ENCODE results near the gene GORASP2.

The GORASP2 gene

DNA sequence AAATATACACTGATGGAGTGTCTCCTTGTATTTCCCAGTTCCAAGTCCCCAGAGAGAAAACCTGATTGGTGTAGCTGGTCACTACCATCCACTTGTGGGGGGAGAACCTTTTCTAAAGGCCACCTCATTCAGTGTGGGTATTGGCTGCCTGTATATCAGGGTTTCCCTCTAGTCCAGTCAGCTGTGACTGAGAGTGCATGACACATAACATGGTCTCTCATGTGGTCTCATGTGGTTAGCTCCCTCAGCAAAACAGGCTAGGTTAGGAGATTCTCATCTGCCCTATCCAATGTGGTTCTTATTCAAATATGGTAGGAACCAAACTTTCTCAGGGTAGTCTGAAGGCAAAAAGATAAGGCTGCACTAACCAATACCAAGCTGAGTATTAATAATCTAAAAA, 4.1 kb upstream of the GORASP2 start:
- DNase-seq = no peak

DNA sequence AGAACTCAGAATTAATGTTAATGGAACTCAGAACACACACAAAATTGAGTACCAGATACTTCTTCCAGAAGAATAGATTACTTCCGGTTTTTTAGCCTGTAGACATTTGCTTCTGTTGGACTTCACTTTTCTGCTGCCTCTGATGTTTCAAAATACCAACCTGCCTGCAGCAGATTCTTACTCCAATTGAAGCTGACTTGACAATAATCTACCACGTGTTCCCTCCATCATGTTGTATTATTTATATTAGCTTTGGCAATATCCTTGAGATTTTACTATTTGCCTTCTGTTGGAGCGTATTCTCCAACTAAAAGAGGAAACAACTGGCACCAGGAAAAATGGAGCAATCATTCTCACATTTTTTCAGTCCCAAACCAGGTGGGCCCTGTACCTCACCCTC, 3.1 kb upstream of the GORASP2 start:
- no peak for DNase-seq

DNA sequence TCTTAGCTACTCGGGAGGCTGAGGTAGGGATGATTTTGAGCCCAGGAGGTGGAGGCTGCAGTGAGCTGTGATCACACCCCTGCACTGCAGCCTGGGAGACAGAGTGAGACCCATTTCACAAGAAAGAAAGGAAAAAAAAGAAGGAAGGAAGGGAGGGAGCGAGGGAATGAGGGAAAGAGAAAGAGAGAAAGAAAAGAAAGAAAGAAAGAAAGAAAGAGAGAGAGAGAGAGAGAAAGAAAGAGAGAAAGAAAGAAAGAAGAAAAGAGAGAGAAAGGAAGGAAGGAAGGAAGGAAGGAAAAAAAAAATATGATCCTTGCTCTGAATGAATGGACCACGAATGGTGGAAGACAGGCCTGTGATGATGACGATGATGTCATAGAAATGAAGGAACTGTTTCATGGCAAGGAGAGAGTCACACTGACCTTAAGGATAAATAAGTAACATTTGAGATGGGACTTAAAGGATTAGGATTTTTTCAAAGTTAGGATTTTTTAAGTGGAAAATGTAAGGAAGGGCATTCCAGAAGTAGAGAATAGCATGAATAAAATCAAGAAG, 2.2 kb upstream of the GORASP2 start:
- no peak for DNase-seq

DNA sequence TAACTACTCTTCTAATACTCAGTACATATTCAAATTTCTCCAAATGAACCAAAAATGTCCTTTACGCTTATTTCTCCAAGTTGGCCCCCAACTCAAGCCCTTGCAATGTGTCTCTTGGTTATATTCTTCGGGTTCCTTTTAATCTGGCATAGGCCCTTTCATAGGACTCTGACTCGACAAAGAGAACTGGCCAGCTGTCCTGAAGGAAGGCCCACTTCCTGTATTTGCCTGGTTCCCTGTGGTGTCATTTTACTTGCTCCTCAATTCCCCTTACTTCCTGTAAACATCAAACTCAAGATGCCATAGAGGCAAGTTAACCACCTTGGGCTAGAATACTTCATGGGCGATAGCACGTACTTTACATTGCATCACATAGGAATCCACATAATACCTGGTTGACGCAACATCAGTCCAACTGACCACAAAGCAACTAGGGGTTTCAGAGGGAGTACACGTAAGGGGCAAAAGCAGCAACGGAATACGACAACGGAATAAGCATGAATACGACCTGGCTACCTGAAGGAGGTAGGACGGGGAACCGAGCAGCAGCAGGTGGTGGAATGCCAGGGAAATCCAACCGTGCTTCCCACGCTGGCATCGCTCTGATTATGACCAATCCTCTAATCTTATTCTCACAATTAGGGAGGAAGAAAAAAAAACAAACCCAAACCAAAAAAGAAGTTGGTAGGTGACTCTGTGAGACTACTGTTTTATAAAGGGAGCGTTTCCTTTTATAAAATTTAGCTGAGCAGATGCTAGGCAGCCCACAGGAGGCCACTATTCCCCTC, 823 bp upstream of the GORASP2 start:
- DNase-seq = no peak

DNA sequence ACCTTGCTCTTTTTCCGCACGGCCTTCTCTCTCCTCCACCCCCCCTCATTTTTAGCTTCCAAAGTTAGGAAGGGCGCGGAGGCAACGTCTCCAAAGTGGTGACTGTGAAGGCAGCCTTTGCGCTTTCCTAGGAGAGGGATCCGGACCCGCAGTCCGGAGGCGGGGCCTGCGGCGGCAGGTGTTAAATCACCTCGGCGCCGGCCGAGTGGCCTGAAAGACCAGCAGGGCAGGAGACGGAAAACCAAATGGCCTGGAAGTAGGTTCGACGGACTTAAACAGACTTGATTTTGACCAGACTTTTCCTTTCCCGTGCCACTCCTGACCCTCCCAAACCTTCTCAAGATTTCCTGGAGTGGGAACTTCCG, 615 bp downstream of the GORASP2 start:
- no peak for DNase-seq

DNA sequence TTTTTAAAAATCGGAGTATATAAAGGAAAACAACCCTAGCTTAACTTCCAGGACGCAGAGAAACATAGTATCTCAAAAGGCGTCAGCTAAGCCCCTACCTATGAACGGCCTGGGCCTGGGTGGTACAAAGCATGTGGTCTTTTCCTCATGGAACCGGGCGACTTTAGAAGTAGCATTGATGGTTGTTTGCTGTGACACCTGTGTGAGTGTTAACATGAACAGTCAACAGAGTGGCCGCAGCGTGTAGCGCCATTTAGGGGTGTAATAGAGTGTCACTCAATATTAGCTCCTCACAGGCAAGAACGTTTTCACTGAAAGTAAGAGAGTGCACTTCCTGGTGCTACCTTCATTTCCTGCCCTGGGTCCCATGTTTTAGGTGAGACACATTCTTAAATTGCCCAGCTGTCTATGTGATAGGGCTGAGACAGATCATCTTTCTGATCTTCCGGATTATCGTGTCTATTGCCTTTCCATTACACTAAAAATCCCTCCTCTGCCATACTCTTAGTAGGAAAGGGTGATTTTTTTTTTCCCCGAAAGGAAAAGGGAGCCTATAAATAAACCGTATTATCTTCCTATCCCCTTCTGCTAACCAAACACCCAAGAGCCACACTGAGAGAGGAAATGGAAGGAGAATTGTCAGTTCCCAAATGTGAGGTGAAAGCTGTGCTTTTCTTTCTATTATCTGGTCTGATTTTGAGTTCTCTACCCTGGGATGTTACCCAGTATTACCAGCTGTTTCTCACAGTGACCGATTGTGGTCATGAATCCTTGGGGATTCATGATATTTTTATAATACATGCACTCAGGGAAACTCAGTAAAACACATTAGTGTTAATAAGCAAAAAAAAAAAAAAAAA, 1.3 kb downstream of the GORASP2 start:
- peak; percentile 74 for DNase-seq

DNA sequence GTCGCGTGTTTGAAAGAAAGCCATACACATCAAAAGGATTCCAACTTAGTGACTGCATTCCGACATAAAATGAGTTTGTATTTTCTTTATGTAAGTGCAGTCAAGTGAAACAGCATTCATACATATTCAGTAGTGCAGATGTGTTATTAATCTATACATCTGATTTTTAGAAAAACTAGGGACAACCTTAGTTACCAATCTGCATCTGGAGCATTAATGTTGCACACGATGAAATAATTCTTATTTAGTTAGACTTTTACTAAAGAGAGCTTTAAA, 1.9 kb downstream of the GORASP2 start:
- no peak for DNase-seq

DNA sequence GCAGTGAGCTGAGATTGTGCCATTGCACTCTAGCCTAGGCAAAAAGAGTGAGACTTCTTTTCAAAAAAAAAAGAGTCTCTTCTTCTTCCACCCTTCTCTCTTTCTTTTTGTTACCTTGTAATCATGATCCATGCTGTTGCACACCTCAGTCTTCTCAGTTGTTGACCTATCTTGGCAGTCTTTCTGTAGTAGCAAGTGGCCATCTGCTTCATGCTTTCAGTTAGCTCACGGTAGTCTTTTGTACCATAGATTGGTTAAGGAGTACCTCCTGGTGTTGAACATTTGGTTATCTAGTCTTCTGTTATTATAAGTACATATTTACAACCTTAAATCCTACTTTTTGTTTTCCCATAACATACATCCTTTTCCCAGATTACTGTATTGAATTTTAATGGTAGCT, 3.1 kb downstream of the GORASP2 start:
- no peak for DNase-seq

DNA sequence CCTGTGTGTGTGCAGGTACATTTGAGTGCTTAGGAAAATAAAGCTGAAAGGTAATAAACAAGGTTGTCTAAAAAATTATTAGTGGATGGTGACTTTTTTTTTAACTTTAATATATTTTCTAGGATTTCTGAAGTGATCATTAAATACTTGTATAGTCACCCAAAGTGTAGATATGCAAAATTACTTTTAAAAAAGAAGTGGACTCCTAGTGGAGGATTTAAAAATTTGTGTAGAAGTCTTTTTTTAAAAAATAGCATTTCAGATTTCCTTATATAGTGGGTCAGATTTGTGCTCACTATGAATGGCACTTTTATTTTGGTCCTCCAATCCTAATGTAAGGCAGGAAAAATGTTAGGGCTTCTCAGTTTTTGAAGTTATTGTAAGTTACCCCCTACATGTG, 3.9 kb downstream of the GORASP2 start:
- DNase-seq = no peak

DNA sequence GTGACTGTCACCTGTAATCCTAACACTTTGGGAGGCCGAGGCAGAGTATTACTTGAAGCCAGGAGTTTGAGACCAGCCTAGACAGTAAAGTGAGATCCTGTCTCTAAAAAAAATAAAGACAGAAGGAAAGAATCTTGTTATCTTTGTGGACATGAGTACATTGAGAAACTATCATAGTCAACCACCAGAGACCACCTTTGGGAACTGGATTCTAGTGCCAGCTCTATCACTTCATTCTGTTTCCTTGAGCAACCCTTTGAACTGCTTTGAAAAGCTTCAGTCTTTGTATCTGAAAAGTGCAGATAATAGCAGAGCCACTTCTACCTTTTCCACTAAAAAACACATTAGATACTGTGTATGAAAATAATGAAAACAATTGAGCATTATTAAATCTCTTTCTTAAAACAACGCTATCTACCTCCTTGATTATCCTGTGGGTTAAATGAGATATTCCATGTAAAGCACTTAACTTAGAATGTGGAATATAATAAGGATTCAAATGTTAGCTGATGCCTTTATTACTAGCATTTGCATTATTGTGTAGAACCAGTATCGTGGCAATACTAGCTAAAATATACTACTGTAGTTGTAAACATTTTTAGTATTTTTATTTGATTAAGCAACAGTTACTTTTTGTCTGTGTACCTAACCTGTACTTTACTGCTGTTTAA, 8.8 kb downstream of the GORASP2 start:
- no peak for DNase-seq

DNA sequence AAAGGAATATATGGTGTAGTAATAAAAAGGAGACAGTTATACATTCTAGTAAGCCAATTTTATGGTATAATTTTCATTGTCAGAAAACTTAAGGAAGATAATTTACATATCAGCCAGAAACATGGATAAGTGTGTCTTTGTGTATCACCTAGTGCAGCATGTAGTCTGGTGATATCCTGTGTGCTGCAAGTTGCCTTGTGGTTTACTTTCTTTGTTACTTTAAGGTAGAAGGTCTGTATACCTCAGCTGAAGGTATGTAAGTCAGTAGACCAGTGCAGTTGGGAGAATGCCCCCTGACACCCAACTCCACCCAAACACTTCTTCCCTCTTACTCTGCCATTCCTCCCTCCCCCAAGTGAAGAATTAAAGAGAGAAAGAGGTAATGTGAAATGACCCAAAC, 11.0 kb downstream of the GORASP2 start:
- DNase-seq = no peak

DNA sequence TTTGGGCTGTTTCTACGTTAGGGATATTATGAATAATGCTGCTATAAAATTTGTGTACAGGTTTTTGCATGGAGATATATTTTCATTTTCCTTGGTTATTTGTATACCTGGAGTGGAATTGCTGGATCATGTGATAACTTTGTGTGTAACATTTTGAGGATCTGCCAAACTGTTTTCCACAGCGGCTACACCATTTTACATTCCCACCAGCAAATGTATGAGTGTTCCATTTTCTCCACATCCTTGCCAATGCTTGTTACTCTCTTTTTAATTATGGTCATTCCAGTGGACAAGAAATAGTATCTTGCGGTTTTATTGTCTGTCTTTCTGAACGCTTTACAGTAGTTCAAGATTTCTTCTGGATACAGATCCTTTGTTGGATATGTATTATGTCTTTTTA, 13.6 kb downstream of the GORASP2 start:
- DNase-seq = no peak

DNA sequence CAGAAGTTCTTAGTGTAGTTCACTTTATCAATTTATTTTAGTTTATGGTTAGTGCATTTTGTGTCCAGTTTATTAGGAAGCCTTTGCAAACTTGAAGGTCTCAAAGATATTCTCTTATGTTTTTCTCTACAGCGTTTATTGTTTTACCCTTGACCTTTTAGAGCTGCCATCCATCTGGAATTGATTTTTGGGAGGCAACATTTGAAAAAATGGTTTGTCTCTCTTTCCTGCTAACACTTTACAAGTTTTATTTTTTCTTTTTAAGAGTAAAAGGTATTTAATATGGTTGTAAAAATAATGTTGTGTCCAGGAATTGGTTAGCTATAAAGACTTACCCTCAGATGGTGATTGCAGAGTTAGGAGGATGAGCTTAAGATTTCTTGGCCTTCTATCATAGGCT, 14.0 kb downstream of the GORASP2 start:
- DNase-seq = no peak

DNA sequence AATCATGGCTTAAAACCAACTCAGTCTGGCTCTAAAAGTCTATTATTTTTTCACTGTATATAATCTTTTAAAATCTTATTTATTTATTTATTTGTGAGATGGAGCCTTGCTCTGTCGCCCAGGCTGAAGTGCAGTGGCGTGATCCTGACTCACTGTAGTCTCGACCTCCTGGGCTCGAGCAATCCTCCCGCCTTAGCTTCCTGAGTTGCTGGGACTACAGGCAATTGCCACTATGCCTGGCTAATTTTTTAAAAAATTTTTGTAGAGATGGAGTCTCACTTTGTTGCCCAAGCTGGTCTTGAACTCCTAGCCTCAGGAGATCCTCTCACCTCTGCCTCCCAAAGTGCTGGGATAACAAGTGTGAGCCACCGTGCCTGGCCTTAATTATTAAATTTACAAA, 14.5 kb downstream of the GORASP2 start:
- no peak for DNase-seq

DNA sequence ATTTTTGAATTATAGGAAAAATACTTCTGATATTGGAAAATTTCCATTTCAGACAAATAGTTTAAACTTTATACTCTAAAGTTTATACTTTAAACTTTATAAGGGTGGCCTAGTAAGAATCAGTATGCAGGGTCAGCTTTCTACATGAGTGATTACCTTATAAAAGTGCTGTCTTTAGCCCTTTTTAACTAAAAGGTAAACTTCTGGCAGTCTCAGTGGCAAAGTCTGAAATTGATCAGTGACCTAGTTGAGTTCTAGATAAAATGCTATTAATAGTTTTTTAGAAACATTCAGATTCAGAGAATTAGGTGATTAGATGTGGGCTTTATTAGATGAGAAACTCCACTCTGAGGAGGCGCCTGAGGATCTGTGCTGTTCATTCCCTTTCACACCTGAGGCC, 15.5 kb downstream of the GORASP2 start:
- DNase-seq = no peak

DNA sequence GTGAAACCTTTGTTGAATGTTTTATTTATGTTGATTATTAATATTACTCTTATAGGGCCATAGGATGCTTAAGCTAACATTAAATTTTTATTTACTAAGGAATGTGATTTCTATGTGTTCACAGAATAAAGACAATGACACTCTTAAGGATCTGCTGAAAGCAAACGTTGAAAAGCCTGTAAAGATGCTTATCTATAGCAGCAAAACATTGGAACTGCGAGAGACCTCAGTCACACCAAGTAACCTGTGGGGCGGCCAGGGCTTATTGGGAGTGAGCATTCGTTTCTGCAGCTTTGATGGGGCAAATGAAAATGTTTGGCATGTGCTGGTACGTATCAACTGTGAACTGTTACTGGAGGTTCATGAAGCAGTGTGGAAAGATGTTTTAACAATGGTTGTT, 20.4 kb downstream of the GORASP2 start:
- DNase-seq = no peak

DNA sequence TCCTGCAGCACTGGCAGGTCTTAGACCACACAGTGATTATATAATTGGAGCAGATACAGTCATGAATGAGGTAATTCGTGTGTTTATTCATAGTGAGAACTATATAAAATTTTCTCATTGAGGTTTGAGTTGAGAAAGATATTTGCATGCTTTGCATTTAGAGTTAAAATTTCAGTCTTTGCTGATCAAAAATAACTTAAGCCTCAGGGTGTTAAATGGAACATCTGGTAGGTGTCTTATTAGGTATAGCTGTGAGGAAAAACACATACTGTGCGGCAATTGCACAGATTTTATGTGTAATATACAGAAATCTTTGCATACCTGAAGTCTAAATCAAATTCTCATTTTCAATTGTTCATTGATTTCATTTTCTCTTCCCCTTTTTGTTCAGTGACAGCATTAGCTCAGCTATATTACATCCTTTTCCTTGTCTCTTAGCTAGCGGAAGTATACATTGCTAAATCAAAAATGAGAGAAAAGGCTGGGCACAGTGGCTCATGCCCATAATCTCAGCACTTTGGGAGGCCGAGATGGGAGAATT, 21.2 kb downstream of the GORASP2 start:
- no peak for DNase-seq

DNA sequence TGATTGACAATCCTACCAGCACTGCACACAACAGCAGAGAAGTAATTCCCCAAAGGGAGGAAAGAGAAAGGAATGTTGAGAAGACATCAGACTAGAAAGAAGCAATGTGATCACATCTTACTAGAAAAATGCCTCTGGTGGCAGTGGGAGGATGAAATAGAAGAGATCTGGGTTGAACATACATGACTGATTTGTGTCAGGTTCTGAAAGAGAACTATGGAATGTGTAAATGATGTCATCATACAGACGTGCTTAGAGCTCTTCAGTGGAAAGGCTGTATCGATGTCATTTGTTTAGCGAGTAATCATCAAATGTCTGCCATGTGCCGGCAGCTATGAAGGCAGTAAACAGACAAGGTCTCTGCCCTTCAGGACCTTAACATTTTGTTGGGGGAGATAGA, 24.9 kb downstream of the GORASP2 start:
- DNase-seq = no peak

DNA sequence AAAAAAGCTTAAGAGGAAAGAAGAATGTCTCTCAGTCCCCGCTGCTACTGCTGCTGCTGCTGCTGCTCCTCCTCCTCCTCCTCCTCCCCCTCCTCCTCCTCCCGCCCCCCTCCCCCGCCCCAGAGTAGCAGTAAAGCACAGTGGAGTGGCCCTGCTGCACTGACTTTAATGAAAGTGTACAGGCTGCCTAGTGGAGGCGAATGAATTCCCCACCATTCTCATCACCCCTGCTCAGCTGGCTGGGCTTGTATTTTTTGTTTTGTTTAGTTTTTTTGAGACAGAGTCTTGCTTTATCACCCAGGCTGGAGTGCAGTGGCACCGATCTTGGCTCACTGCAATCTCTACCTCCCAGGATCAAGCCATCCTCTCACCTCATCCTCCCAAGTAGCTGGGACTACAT, 34.3 kb downstream of the GORASP2 start:
- DNase-seq = no peak

DNA sequence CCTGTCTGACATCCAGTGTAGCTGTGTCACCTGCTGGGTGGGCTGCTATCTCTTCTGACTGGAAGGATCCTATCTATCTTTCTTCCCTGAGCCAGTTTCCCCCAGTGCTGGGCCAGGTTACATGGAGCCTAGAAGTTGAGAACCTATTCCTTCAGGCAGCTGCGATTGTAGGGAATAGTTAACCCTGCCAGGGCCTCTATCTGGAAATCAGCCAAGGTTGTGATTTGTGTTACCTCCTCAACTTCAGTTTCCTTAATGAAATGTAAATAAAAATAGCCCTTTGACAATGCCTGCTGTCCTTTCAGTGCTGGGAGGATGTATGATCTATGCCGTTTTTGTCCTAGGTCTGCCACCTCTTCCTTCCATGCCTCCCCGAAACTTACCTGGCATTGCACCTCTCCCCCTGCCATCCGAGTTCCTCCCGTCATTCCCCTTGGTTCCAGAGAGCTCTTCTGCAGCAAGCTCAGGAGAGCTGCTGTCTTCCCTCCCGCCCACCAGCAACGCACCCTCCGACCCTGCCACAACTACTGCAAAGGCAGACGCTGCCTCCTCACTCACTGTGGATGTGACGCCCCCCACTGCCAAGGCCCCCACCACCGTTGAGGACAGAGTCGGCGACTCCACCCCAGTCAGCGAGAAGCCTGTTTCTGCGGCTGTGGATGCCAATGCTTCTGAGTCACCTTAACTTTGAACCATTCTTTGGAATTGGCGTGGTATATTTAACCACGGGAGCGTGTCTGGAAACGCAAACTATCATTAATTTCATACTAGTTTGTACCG, 36.6 kb downstream of the GORASP2 start:
- DNase-seq = no peak

DNA sequence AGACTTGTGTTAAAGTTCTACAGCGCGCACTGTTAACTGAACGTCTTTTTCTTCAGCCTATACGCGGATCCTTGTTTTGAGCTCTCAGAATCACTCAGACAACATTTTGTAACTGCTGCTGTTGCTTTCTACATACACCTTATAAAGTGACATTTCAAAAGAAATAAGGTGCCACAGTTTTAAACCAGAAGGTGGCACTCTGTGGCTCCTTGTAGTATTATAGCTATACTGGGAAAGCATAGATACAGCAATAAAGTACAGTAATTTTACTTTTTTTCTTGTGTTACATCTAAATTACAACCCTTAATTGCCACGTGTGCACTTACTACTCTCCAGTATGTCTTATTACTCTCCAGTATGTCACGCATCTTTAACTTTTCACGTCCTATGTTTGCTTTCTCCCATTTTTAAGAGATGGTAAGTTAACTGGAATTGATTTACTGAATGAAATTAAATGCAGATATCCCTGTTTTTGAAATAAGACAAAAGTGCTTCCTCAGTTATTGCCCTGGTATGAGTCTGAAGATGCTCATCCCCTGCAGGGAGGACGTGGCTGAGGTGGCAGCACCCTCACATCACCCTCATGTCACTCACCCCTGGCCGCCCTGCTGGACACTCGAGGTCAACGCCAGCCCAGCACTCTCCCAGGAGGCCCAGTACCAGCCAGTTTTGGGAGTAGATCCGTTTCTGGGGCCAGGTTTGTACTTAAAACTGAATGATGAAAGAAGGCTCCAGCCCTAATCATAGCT, 37.8 kb downstream of the GORASP2 start:
- DNase-seq = no peak

DNA sequence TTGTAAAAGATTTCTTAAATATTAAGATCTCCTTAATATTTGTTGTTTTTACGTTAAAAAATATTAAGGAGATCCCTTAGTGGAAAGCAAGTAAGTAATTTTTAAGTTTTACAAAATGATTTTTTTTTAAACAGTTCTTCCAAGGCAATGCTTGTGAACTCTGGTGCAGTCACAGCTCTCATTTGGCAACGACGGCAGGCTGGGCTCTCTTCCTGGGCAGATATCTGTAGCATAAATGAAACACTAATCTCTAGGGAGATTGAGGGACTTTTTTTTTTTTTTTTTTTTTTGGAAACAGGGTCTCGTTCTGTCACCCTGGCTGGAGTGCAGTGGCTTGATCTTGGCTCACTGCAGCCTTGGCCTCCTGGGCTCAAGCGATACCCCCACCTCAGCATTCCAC, 38.5 kb downstream of the GORASP2 start:
- no peak for DNase-seq
